Keratinocyte (primary cell): ENCODE results near the gene MDK. TPM values are rescaled to one million over a fixed set of nuclear protein-coding genes. Genes with fewer than 3 reads are reported as not detected.

Source experiments
- DNase-seq: peaks from one replicate; pipeline ENCODE4 v3.0.0-alpha.2; 2011; ENCODE audit warnings: low read depth, missing footprints, low spot score
- FAIRE-seq: peaks from 2 replicates; lab custom pipeline; 2011; peaks lifted over from hg19 to GRCh38; lab: Jason Lieb, UNC
- H2AFZ ChIP-seq: 2 replicates; pipeline ENCODE4 v1.6.0; 2012; ENCODE audit warnings: low read length, control low read depth, inconsistent platforms; ENCODE audit not compliant: control insufficient read depth
- H3K27ac ChIP-seq: 2 replicates; pipeline ENCODE4 v1.5.1; 2011; ENCODE audit warnings: low read length; ENCODE audit not compliant: control insufficient read depth, insufficient read depth
- H3K27me3 ChIP-seq: 3 replicates; pipeline ENCODE4 v1.6.0; 2011; ENCODE audit warnings: low read length; ENCODE audit not compliant: control insufficient read depth, insufficient read depth; ENCODE audit errors: extremely low read depth
- H3K36me3 ChIP-seq, 2 experiments: 2 replicates in 1 of 2; 3 replicates in 1 of 2; pipeline ENCODE4 v1.5.1; 2011; ENCODE audit warnings: low read length in 2 of 2, mild to moderate bottlenecking in 1 of 2; ENCODE audit not compliant: control insufficient read depth in 2 of 2, insufficient read depth in 2 of 2; ENCODE audit errors: extremely low read depth in 1 of 2
- H3K4me1 ChIP-seq: 3 replicates; pipeline ENCODE4 v1.5.1; 2011; ENCODE audit warnings: low read length; ENCODE audit not compliant: control insufficient read depth, insufficient read depth; ENCODE audit errors: extremely low read depth
- H3K4me2 ChIP-seq: 3 replicates; pipeline ENCODE4 v1.6.0; 2011; ENCODE audit warnings: low read depth, low read length; ENCODE audit not compliant: control insufficient read depth, insufficient read depth; ENCODE audit errors: extremely low read depth
- H3K4me3 ChIP-seq, 3 experiments: fragments of 200-600 bp in 1 of 3; sonication (generic) in 1 of 3; 2 replicates in 2 of 3; 3 replicates in 1 of 3; pipeline ENCODE4 v1.5.1; 2011 to 2016; ENCODE audit warnings: low read length in 3 of 3, mild to moderate bottlenecking in 3 of 3, control low read depth in 2 of 3, inconsistent platforms in 1 of 3, low read depth in 1 of 3, mixed read lengths in 1 of 3, mixed run types in 1 of 3, moderate library complexity in 1 of 3; ENCODE audit not compliant: control insufficient read depth in 2 of 3, insufficient read depth in 2 of 3; ENCODE audit errors: extremely low read depth in 1 of 3
- H3K79me2 ChIP-seq: 2 replicates; pipeline ENCODE4 v1.6.0; 2012; ENCODE audit warnings: low read length; ENCODE audit not compliant: control insufficient read depth, insufficient read depth
- H3K9ac ChIP-seq: 3 replicates; pipeline ENCODE4 v1.6.0; 2011; ENCODE audit warnings: low read length; ENCODE audit not compliant: control insufficient read depth, insufficient read depth; ENCODE audit errors: extremely low read depth
- H3K9me1 ChIP-seq: 3 replicates; pipeline ENCODE4 v1.6.0; 2011; ENCODE audit warnings: low read length; ENCODE audit not compliant: control insufficient read depth, insufficient read depth; ENCODE audit errors: extremely low read depth
- H3K9me3 ChIP-seq: 2 replicates; pipeline ENCODE4 v1.5.1; 2012; ENCODE audit warnings: low read depth, low read length; ENCODE audit not compliant: control insufficient read depth
- H4K20me1 ChIP-seq: 3 replicates; pipeline ENCODE4 v1.6.0; 2011; ENCODE audit warnings: low read length; ENCODE audit not compliant: control insufficient read depth, insufficient read depth; ENCODE audit errors: extremely low read depth
- CTCF ChIP-seq, 3 experiments: IDR thresholded peaks in 1 of 3; conservative IDR thresholded peaks in 1 of 3; optimal IDR thresholded peaks in 1 of 3; 2 replicates in 2 of 3; 3 replicates in 1 of 3; pipeline versions ENCODE3 to v1.5.1; 2011; ENCODE audit warnings: low read length in 3 of 3, mild to moderate bottlenecking in 3 of 3, moderate library complexity in 2 of 3, control low read depth in 1 of 3, inconsistent platforms in 1 of 3; ENCODE audit not compliant: insufficient read depth in 2 of 3; ENCODE audit errors: extremely low read depth in 1 of 3
- EZH2 ChIP-seq: IDR thresholded peaks from one replicate; pipeline ENCODE4 v1.6.1; 2012; ENCODE audit warnings: inconsistent platforms, mild to moderate bottlenecking, low read length, moderate library complexity
- dilution Hi-C: fragments of 300-500 bp; cut with MboI; formaldehyde crosslinking; loops from one replicate; pipeline ENCODE4 v1.7.0; 2020; ENCODE audit warnings: low sequenced_read_pairs; ENCODE audit not compliant: extremely low pct_ligation_motif_present
- polyA minus RNA-seq, 3 experiments: library from RNA; depleted of rRNA, polyadenylated mRNA; stranded (reverse); fragments of >200 nt; gene quantifications; 1 replicate in 1 of 3; 2 replicates in 1 of 3; 3 replicates in 1 of 3; pipeline ENCODE4 v1.2.3, GENCODE V29; 2011
- polyA plus RNA-seq, 5 experiments: library from polyadenylated mRNA; depleted of rRNA in 3 of 5; stranded (reverse) in 3 of 5; stranded (forward) in 1 of 5; unstranded in 1 of 5; fragments of >200 nt; gene quantifications; 1 replicate in 1 of 5; 2 replicates in 3 of 5; 3 replicates in 1 of 5; pipeline versions ENCODE4 v1.2.1 to v1.2.3, GENCODE V29; 2011 to 2012; ENCODE audit warnings: missing spikeins in 2 of 5, low read depth in 1 of 5, low replicate concordance in 1 of 5

The MDK gene
- polyA plus RNA-seq (5.4 to 8.8 TPM (median 6.5 TPM) in 3 replicates), polyA minus RNA-seq (1.2 to 4.6 TPM (median 1.5 TPM) in 3 replicates)
- polyA plus RNA-seq (2011; ENCODE audit: low read depth) = 3.9 TPM
- 8.3 and 14.2 TPM in 2 replicates for polyA plus RNA-seq (2011; cell fraction: cytosol; rRNA removed)
- polyA plus RNA-seq (2011; cell fraction: nucleus; rRNA removed) = 6.0 and 10.3 TPM in 2 replicates
- 6.6 and 8.0 TPM in 2 replicates for polyA plus RNA-seq (2012; ENCODE audit: low replicate concordance)
- polyA minus RNA-seq (2011; cell fraction: cytosol; rRNA and poly(A)+ RNA removed) = 7.7 TPM
- 1.3 and 1.5 TPM in 2 replicates for polyA minus RNA-seq (2011; cell fraction: nucleus; rRNA and poly(A)+ RNA removed)

GRCh38 chr11:46381048-46381818, at the start of gene MDK:
Gene MDK, plus strand, starts transcription at chr11:46381669. Its CDS starts 389 bp downstream, at chr11:46382058.
- Histone ChIP-seq H3K36me3 (peaks cover 5 to 10% of the 10 kb centered on the region in 2 experiments), H2AFZ (no peak within 1 kb of the TSS), H3K9me1 (no peaks in the 10 kb centered on the region), H3K27me3 (peaks cover 10% of the 10 kb centered on the region), H4K20me1 (no peaks in the 10 kb centered on the region), H3K27ac (no peak within 1 kb of the TSS), H3K9ac (peak within 1 kb of the TSS; percentile 60), H3K4me2 (peak within 1 kb of the TSS; percentile 82), H3K9me3 (no peaks in the 10 kb centered on the region), H3K4me1 (peaks cover 7% of the 10 kb centered on the region), H3K4me3 (peak within 1 kb of the TSS; percentile 11 to 63 (median 48)), H3K79me2 (no peaks in the 10 kb centered on the region)
- DNase-seq (no peak), FAIRE-seq (no peak)
- TF ChIP-seq EZH2 = no peak
- TF ChIP-seq CTCF (optimal IDR thresholded peaks at IDR 0.05 in 1 of 3, IDR thresholded peaks at IDR 0.05 in 1 of 3, conservative IDR thresholded peaks at IDR 0.05 in 1 of 3; ENCODE audit: extremely low read depth in 1 of 3, insufficient read depth in 2 of 3, low read length in 3 of 3) = no peak
- dilution Hi-C loops = no loop called here

- Histone ChIP-seq H3K4me1 (peaks cover 3% of the 10 kb centered on the region), H3K9ac (no peak overlapping the region), H3K9me1 (no peaks in the 10 kb centered on the region), H3K4me2 (no peak overlapping the region), H4K20me1 (no peaks in the 10 kb centered on the region), H3K27me3 (peaks cover 51% of the 10 kb centered on the region), H3K27ac (no peak overlapping the region), H3K4me3 (no peak overlapping the region), H3K79me2 (no peaks in the 10 kb centered on the region), H3K36me3 (no peaks in the 10 kb centered on the region), H3K9me3 (no peaks in the 10 kb centered on the region), H2AFZ (no peak overlapping the region)
- DNase-seq = no peak
- dilution Hi-C loops = no loop called here
- no peak for TF ChIP-seq CTCF (optimal IDR thresholded peaks at IDR 0.05 in 1 of 3, IDR thresholded peaks at IDR 0.05 in 1 of 3, conservative IDR thresholded peaks at IDR 0.05 in 1 of 3; ENCODE audit: extremely low read depth in 1 of 3, insufficient read depth in 2 of 3, low read length in 3 of 3)
- TF ChIP-seq EZH2 = peak; percentile 55
- no peak for FAIRE-seq
Observed at GRCh38 chr11:46332093-46332567, 49.3 kb upstream of the MDK start.
